ENCODE measurements around the gene PPP3CA.

Gene PPP3CA

DNA sequence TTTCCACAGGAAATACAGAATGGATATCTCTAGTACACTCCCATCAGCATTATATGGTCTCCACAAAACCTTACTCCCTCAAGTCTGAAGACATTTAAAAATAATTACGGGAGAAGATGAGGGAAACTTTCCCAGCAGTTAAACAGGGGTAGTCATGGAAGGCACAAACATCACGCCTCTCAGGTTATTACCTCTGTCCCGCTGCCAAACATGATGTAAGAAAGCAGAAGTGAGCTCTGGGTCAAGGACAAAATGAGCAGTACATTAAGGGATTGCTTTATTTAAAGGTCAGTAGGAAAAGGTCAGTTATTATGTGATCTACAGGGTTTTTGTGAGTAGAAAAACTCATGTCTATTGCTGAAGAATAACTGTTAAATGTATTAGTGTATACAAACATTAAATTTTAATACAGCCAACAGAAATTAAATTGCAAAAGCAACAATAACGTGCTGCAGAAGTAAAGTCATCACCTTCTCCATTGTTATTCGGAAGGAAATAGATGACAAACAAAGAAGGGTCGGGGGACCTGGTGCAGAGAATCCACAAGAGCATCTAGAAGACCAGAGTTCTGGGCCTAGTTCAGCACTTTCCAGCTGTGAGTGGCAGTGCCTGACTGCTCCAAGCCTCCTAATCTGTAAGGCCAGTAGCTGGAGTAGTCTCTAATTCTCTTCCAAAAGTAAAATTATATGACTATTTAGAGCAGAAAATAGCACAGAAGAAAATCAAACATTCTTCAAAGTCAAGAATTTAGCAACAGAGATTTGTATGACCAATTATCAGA is 171.2 kb downstream of the PPP3CA start:
- DNase-seq (ENCODE audit: low spot score), result no peak

DNA sequence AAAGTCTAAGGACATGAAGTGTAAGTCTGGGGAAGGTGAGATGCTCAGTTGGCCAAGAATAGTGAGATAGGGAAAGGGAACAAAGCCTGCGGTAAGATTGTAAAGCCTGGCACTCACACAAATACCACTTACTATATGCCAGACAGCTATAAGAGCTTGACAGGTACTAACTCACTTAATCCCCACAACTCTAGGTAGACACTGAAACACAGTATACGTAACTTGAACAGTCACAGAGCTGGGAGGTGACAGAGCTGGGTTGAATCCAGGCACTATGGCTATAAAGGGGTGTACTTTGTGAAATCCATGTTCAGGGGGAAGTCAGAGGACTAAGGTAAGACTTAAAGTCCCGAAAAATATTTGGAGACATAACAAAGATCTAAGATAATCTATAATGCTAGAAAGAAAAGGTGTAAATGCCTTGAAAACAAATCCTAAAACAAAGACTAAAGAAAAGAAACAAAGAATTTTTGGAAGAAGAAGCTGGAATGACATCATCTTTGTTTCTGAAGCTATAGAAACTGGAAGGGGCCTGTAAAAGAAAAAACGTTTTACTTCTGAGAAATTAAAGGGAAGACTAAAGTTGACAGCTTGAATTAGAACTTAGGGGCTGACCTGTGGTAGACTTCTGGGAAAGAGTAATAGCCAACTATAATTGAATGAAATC is 172.5 kb downstream of the PPP3CA start:
- DNase-seq (ENCODE audit: low spot score), result no peak

- DNase-seq (ENCODE audit: low spot score), result no peak
Measured at GRCh38 chr4:101172369-101172768, 175.0 kb downstream of the PPP3CA start.

- DNase-seq (ENCODE audit: low spot score), result no peak
Measured at GRCh38 chr4:101171747-101172146, 175.6 kb downstream of the PPP3CA start.

DNA sequence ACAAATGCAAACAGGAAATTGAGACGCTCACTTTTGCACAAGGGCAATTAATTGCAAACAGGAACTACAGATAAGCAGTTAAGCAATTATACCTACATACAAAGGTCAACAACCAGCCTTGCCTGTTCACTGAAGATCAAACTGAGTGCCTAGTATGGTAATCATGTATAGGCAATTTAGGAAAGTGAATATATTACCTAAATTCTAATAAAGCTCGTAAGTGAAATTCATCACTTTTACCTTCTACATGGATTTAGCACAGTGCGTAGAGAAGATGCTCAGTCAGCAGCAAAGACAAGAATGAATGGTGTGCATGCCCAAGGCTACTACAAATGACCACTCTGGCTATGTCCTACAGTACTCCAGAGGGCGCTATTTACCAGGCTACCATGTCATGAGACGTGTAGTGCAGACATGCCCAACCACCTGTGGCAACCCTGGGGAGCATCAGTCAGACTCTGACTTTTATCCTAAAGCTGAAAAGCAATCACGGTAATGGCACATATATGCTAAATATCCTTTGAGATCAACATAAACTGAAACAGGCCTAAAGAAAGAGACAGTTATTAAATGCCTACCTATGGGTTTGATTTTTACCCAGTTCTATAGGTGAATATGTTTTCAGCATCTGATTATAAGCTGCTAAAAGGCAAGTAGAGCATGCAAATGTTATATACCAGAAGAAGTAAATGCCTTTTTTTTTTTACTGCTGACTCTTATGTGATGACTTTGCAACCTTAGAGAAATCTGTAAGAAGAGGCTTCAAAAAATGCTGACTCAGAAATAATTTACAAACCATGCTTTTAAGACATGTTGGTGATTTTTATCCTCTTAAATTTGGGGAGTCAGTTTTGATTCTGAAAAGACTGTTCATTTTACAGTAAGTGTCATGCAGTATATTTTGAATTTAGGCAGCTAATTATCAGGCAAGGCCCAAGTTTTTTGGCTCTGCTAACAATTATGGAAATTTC is 178.0 kb downstream of the PPP3CA start:
- peak; percentile 71 for DNase-seq (ENCODE audit: low spot score)

GRCh38 chr4:101163936-101164335 is 183.4 kb downstream of the PPP3CA start:
- no peak for DNase-seq (ENCODE audit: low spot score)

DNA sequence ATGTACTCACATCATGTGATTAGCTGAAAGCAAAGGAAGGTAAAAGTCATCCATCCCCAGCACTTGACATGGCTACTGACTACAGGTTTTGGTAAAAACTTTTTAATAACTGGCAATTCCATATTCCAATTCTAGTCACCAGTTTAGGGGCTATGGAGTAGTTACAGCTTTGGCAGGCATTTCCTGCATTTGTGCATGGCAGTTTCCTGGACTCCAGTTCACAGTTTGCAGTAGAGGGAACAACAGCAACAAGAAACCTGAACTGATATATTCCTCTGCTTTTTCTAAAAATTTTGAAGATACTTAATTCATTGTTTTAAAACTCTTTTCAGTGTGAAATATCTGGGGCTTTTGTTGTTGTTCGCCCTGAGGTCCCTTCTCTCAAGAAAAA is 184.3 kb downstream of the PPP3CA start:
- DNase-seq (ENCODE audit: low spot score), result no peak

GRCh38 chr4:101160792-101161592 is 186.3 kb downstream of the PPP3CA start:
- DNase-seq (ENCODE audit: low spot score), result no peak

DNA sequence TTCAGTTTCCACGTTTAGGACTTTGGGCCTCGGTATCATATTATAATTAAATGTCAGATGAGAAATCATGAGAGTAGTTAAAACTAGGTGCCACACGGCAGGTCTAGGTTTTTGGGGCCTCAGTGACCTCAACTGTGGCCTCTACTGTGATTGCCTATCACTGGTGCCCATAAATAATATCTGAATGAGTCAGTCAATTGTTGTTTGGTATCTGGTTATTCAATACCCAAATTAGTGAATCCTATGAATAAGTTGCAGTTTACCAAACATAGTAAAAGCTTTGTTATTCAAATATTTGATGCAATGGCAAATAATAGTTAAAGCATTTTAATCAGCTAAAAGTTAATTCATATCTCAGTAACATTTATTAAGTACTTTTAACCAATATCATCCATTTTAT is 188.8 kb downstream of the PPP3CA start:
- DNase-seq (ENCODE audit: low spot score), result no peak

GRCh38 chr4:101158134-101158482 is 189.2 kb downstream of the PPP3CA start:
- no peak for DNase-seq (ENCODE audit: low spot score)

DNA sequence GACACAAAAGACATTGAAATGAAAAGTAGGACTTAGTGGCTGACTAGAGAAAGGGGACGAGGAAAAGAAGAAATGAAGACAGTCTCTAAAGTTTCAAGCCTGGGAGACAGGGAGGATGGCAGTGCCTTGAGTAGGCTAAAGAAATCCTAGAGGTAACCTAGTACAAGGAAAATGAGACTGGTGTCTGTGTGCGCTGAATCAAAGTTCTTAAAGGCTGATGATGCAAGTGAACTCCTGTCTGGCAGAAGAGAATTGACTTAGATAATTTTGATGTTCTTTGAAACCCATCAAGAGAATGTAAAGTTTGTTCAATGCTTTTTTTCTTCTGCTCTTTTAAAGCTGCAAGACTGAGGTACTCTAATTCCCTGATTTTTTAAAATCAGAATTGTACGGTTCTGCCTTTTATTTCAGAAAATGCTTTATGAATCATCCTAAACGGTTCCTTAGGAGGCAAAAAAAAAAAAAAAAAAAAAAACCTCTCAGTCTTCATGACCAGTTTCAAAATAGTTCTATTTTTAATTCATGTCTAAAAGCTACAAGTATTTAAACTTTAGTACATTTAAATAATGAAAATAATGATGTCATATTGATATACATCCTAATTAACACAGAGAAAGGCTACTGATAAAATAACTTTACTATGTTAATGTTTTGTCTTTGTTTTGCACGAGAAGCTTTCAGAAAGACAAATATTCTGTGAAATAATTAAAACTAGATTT is 189.8 kb downstream of the PPP3CA start:
- no peak for DNase-seq (ENCODE audit: low spot score)

GRCh38 chr4:101156619-101157310 is 190.6 kb downstream of the PPP3CA start:
- DNase-seq (ENCODE audit: low spot score), result peak; percentile 14

DNA sequence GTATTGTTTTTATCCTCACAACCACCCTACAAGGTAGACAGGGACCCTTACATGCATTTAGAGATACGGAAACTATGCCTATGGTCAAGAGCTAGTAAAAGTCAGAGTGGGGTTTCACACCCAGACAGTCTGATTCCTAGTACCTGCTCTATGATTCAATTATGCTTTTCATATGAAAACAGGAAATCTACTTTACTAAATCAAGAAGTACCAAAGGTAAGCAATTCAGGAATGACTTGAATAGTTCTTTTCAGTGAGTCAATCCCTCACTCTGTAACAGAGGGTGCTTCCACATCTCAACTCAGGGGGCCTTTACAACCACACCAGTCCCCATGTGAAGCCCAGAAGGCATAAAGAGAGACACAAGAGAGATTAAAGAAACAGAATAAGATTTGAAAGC is 191.4 kb downstream of the PPP3CA start:
- peak; percentile 65 for DNase-seq (ENCODE audit: low spot score)

- DNase-seq (ENCODE audit: low spot score), result no peak
Measured at GRCh38 chr4:101155368-101155767, 192.0 kb downstream of the PPP3CA start.

DNA sequence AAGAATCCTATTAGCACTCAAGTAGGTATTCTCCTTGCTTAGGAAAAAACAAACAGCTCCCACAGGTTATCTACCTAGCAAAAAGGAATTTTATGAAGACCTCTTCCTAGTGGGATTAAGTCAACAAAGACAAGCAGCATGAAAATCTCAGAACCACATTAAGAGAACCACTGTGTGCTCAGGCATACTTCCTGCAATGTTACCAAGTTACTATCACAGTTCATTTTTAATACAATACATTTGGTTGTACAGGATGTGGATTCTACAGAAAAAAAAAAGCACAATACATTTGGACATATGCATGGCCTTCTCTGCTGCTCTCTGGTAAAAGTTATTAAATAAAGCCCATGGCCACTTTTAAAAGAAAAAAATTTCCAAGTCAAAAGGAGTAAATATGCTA is 193.7 kb downstream of the PPP3CA start:
- DNase-seq (ENCODE audit: low spot score), result no peak

GRCh38 chr4:101152521-101152920 is 194.8 kb downstream of the PPP3CA start:
- DNase-seq (ENCODE audit: low spot score), result no peak

- DNase-seq (ENCODE audit: low spot score), result no peak
Measured at GRCh38 chr4:101148551-101148950, 198.8 kb downstream of the PPP3CA start.

DNA sequence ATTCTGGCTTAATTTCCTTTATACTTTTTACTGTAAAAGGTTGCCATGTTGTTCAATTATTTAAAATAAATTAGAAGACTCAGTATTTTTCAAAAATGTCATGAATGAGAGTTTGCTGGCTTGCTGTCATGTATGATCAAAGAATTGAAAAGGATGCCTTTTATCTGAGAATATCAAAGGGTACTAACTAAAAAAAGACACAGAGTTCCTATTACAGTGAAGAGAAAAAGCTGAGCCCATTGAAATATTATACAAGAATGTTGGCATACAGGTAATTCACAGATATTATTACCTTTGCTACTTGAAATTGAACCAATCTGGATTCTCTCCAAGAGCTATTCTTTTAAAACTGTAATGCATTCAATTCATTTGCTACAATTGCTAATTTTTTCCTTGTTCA is 200.0 kb downstream of the PPP3CA start:
- no peak for DNase-seq (ENCODE audit: low spot score)

DNA sequence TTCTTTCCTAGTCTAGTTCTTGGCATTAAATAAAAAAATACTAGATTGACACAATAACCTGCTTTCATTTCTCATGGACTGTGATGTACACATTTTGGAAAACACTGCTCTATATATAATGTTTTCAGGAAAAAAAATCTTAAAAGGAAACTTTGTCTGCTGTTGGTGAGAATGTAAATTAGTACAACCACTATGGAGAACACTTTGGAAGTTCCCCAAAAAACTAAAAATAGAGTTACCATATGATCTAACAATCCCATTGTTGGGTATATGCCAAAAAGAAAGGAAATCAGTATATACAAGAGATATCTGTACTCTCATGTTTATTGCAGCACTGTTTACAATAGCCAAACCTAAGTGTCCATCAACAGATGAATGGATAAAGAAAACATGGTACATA is 202.3 kb downstream of the PPP3CA start:
- DNase-seq (ENCODE audit: low spot score), result no peak

DNA sequence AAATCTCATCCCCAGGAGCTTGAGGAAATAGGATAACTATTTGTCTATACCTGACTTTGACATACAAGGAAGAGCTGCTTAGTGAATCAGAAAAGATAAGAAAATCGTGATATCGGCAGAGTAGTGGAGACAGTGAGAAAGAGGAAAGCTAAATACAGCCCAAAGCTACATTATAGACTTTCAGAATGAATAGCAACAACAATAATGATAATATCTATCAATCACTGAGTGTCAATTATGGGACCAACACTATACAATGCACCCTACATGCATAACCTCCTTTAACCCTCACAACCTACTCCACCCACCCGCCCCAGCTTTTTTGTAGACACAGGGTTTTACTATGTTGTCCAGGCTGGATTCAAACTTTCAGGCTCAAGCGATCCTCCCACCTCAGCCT is 205.1 kb downstream of the PPP3CA start:
- DNase-seq (ENCODE audit: low spot score), result no peak

DNA sequence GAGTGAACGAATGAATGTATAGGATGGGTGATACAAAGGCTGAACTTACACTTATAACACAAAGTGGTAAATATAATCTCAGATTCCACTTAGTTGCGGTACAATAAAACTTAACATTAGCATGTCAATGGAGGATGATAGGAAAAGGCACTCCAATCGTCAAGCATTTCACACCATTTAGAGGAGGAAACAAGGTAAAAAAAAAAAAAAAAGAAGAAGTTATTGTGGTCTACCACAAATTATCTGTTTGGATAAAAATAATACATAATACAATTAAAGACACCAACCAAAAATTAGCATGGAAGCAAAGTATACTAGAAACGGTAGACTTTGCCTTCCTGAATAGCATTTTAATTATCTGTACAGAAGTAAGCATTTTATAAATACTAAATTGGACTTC is 205.5 kb downstream of the PPP3CA start:
- no peak for DNase-seq (ENCODE audit: low spot score)
